ENCODE data around the gene MTA3.
A peak's percentile ranks its signal among the peaks of the same experiment; 100 is the strongest.

Gene MTA3

DNA sequence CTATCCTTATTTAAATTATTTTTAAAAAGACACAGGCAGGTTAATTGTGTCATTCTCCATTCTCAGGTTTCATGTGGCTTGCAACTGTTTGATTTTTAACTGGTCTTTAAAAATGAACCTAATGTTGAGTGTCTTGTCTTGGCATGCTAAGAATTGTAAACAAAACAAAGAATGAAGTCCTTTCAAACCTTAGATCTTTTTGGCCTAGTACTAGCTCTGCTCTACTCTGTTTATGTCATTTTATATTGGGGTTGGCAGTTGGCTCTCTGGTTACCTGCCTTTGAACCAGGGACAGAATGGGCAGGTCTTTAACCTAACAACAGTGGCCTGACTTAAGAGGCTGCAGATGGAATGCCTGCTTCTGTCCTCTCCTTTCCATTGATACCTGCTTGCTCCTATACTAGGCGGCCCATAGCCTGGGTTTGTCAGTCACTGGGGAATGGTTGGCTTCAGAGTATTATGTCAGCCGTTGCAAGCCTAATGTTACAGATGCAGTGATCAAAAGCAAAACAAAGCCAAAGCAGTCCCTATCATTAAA, 85.5 kb downstream of the MTA3 start:
- no peak for DNase-seq (ENCODE audit: low read depth in 1 of 2, low spot score in 1 of 2)
- no peak for TF ChIP-seq POLR2AphosphoS5 (IDR thresholded peaks at IDR 0.05; ENCODE audit: low read depth)
- TF ChIP-seq, protein P1, sequence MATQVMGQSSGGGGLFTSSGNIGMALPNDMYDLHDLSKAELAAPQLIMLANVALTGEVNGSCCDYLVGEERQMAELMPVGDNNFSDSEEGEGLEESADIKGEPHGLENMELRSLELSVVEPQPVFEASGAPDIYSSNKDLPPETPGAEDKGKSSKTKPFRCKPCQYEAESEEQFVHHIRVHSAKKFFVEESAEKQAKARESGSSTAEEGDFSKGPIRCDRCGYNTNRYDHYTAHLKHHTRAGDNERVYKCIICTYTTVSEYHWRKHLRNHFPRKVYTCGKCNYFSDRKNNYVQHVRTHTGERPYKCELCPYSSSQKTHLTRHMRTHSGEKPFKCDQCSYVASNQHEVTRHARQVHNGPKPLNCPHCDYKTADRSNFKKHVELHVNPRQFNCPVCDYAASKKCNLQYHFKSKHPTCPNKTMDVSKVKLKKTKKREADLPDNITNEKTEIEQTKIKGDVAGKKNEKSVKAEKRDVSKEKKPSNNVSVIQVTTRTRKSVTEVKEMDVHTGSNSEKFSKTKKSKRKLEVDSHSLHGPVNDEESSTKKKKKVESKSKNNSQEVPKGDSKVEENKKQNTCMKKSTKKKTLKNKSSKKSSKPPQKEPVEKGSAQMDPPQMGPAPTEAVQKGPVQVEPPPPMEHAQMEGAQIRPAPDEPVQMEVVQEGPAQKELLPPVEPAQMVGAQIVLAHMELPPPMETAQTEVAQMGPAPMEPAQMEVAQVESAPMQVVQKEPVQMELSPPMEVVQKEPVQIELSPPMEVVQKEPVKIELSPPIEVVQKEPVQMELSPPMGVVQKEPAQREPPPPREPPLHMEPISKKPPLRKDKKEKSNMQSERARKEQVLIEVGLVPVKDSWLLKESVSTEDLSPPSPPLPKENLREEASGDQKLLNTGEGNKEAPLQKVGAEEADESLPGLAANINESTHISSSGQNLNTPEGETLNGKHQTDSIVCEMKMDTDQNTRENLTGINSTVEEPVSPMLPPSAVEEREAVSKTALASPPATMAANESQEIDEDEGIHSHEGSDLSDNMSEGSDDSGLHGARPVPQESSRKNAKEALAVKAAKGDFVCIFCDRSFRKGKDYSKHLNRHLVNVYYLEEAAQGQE (IDR thresholded peaks at IDR 0.05; ENCODE audit: insufficient replicate concordance, low read depth) = no peak
- TF ChIP-seq, protein P2, sequence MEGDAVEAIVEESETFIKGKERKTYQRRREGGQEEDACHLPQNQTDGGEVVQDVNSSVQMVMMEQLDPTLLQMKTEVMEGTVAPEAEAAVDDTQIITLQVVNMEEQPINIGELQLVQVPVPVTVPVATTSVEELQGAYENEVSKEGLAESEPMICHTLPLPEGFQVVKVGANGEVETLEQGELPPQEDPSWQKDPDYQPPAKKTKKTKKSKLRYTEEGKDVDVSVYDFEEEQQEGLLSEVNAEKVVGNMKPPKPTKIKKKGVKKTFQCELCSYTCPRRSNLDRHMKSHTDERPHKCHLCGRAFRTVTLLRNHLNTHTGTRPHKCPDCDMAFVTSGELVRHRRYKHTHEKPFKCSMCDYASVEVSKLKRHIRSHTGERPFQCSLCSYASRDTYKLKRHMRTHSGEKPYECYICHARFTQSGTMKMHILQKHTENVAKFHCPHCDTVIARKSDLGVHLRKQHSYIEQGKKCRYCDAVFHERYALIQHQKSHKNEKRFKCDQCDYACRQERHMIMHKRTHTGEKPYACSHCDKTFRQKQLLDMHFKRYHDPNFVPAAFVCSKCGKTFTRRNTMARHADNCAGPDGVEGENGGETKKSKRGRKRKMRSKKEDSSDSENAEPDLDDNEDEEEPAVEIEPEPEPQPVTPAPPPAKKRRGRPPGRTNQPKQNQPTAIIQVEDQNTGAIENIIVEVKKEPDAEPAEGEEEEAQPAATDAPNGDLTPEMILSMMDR (IDR thresholded peaks at IDR 0.05; ENCODE audit: insufficient read depth, low read length) = no peak
- no peak for TF ChIP-seq GABPA (IDR thresholded peaks at IDR 0.05; ENCODE audit: low read depth)
- no peak for TF ChIP-seq SPI1 (IDR thresholded peaks at IDR 0.05; ENCODE audit: borderline replicate concordance, low read depth)

DNA sequence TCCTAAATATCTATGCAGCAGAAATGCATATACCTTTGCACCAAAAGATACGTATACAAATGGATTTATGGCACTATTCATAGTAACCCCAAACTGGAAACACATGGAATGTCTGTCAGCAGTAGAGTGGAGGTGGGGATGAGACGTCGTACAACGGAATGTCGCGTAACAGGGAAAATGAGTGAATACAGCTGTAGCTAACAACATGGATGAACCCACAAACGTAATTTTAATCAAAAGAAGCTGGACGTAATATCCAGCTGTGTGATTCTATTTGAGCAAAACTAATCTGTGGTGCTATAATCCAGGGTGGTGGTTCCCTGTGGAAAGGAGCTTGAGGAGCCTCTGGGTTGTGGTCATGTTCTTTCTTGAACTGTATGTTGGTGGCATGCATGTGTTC, 89.9 kb downstream of the MTA3 start:
- H3K27me3 ChIP-seq (ENCODE audit: insufficient read depth, poor library complexity, severe bottlenecking) = no peaks in the 10 kb centered on the region
- no peak overlapping the region for H3K27ac ChIP-seq (replicated peaks)
- H3K4me3 ChIP-seq (replicated peaks; ENCODE audit: insufficient read depth, low read length) = no peak overlapping the region
- no peak for DNase-seq (ENCODE audit: low read depth in 1 of 2, low spot score in 1 of 2)
- TF ChIP-seq, protein P2 (IDR thresholded peaks at IDR 0.05; ENCODE audit: insufficient read depth, low read length) = no peak

More for the DNA sequence above, 85.5 kb downstream of the MTA3 start:
- H3K4me3 ChIP-seq (replicated peaks; ENCODE audit: insufficient read depth, low read length) = no peak overlapping the region
- H3K27ac ChIP-seq (replicated peaks) = no peak overlapping the region
- H3K27me3 ChIP-seq (ENCODE audit: insufficient read depth, poor library complexity, severe bottlenecking) = no peaks in the 10 kb centered on the region

DNA sequence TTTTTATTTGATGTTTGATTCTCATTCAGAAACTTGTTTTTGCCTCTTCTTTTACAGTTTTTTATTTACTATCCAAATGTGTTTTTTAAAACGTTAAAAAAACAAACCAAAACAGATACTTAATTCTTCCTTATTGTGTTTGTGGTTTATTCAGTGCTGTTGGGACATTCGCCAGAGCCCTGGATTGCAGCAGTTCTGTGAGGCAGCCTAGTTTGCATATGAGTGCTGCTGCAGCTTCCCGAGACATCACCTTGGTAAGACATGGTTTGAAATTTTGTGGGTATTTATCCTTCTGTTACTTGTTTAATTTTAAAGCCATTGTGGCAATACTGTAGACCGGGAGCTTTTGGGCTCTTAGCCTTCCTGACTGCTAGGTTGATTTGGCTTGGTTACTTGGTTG, 91.2 kb downstream of the MTA3 start:
- no peak overlapping the region for H3K27ac ChIP-seq (replicated peaks)
- peak in 1 of 2 experiments; percentile 26 for DNase-seq (ENCODE audit: low read depth in 1 of 2, low spot score in 1 of 2)
- H3K27me3 ChIP-seq (ENCODE audit: insufficient read depth, poor library complexity, severe bottlenecking) = no peaks in the 10 kb centered on the region
- H3K4me3 ChIP-seq (replicated peaks; ENCODE audit: insufficient read depth, low read length) = no peak overlapping the region
- TF ChIP-seq, protein P1 (IDR thresholded peaks at IDR 0.05; ENCODE audit: insufficient replicate concordance, low read depth) = no peak
- TF ChIP-seq POLR2AphosphoS5 (IDR thresholded peaks at IDR 0.05; ENCODE audit: low read depth) (no peak), GABPA (IDR thresholded peaks at IDR 0.05; ENCODE audit: low read depth) (no peak), SPI1 (IDR thresholded peaks at IDR 0.05; ENCODE audit: borderline replicate concordance, low read depth) (no peak)
- TF ChIP-seq, protein P2 (IDR thresholded peaks at IDR 0.05; ENCODE audit: insufficient read depth, low read length) = no peak
